GM10248 (cell line): ENCODE data around the gene HDAC4.

Experiments
- CTCF ChIA-PET: fragments of 300-600 bp; sonication (Branson Sonifier 250); formaldehyde crosslinking; extraction: SDS; loops from one replicate; lab custom pipeline; 2021; ENCODE audit warnings: antibody characterized with exemption; lab: Yijun Ruan, JAX
- POLR2A ChIA-PET: fragments of 350-650 bp; sonication (Branson Sonifier 250); formaldehyde crosslinking; extraction: SDS; loops from one replicate; lab custom pipeline; 2020; ENCODE audit warnings: antibody characterized with exemption; lab: Yijun Ruan, JAX
- DNase-seq: peaks from one replicate; pipeline ENCODE4 v3.0.0; 2012; ENCODE audit errors: extremely low spot score
- TF ChIP-seq, protein P1 (sequence below): IDR thresholded peaks from 2 replicates; pipeline ENCODE4 v1.5.1; 2012; ENCODE audit warnings: mild to moderate bottlenecking, low read depth; ENCODE audit errors: extremely low read depth, missing control alignments, control extremely low read depth

The HDAC4 gene

DNA sequence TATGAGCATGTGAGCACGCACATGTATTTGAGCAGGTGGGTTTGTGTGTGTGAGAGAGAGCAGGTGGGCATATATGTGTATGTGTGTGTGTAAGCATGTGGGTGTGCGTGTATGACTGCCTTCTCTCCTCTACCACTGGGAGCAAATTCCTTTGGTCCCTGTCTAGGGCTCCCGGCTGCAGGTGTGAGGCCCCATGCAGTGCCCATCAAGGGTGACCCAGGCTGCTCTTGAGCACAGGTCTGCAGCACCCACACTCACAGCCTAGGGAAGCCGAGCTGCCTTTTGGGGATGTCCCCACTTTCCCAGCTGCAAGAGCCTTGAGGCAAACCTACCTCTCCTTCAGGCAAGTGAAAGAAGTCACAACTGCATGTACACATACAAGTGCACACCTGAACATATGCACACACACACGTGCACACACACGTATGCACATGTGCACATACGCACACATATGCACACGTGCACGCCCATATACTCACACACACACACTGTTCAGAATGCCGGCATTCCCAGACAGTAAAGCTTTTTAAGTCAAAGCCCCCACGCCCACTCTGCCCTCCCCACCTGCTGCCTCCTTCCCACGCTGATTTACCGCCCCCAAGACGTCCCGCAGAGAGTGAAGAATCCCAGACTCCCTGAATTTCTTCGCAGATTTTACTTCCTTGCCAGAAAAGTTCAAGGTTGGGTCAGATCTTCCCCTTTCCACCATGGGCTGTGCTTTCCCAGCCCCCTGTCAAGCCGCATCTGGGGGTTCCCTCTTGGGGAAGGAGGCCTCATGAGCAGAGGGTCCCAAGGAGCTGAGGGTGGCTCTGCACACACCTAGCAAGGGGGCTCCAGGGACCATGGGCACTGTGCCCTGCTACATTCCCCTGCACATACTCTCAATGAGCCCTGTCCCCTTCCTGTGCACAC is 382.3 kb downstream of the HDAC4 start:
- no peak for DNase-seq
- ChIA-PET CTCF (no interaction called here), POLR2A (no interaction called here)
- TF ChIP-seq, protein P1, sequence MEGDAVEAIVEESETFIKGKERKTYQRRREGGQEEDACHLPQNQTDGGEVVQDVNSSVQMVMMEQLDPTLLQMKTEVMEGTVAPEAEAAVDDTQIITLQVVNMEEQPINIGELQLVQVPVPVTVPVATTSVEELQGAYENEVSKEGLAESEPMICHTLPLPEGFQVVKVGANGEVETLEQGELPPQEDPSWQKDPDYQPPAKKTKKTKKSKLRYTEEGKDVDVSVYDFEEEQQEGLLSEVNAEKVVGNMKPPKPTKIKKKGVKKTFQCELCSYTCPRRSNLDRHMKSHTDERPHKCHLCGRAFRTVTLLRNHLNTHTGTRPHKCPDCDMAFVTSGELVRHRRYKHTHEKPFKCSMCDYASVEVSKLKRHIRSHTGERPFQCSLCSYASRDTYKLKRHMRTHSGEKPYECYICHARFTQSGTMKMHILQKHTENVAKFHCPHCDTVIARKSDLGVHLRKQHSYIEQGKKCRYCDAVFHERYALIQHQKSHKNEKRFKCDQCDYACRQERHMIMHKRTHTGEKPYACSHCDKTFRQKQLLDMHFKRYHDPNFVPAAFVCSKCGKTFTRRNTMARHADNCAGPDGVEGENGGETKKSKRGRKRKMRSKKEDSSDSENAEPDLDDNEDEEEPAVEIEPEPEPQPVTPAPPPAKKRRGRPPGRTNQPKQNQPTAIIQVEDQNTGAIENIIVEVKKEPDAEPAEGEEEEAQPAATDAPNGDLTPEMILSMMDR = no peak

DNA sequence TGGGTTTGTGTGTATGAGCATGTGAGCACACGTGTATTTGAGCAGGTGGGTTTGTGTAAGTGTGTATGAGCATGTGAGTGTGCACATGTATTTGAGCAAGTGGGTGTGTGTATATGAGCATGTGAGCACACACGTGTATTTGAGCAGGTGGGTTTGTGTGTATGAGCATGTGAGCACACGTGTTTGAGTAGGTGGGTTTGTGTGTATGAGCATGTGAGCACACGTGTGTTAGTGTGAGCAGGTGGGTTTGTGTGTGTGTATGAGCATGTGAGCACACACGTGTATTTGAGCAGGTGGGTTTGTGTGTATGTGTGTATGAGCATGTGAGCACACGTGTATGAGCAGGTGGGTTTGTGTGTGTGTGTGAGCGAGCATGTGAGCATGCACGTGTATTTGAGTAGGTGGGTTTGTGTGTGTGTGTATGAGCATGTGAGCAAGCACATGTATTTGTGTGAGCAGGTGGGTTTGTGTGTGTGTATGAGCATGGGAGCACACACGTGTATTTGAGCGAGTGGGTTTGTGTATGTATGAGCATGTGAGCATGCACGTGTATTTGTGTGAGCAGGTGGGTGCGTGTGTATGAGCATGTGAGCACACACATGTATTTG is 383.2 kb downstream of the HDAC4 start:
- POLR2A ChIA-PET = no interaction called here
- DNase-seq = no peak
- CTCF ChIA-PET = no interaction called here
- TF ChIP-seq, protein P1 = no peak

DNA sequence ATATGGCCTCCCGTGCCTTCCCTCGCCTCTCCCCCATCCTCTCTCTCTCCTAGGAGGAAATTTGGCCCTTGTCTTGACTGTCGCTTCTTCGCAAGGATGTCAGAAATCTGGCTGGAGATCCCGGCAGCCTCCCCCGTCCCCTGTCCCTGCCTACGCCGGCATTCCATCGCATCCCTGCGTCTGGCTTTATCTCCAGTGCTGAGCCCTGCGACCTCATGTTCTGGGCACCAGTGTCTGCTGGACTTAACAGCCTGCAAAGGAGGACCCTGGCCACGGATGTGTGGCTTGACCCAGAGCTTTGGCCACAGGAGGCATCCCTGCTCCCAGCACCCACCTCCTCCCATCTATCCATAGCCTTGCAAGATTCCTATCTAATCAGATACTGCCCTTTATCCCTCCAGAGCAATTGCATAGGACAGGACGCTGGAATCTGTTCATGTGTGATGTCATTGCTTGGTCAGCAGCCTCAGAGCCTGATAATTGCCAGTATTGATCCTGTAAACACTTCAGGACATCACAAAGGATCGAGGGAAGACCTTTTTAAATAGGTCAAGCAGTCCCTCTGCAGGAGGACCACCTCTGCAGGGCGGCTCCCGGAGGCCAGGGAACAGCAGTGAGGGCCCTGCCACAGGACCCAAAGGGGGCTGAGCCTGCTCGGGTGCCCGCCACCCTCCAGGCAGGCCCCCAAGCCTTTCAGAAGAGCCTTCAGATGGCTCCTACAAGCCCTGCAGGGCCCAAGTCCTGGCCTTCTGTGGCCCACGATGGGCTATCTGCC is 384.7 kb downstream of the HDAC4 start:
- ChIA-PET POLR2A (no interaction called here), CTCF (no interaction called here)
- DNase-seq = no peak
- TF ChIP-seq, protein P1 = no peak

DNA sequence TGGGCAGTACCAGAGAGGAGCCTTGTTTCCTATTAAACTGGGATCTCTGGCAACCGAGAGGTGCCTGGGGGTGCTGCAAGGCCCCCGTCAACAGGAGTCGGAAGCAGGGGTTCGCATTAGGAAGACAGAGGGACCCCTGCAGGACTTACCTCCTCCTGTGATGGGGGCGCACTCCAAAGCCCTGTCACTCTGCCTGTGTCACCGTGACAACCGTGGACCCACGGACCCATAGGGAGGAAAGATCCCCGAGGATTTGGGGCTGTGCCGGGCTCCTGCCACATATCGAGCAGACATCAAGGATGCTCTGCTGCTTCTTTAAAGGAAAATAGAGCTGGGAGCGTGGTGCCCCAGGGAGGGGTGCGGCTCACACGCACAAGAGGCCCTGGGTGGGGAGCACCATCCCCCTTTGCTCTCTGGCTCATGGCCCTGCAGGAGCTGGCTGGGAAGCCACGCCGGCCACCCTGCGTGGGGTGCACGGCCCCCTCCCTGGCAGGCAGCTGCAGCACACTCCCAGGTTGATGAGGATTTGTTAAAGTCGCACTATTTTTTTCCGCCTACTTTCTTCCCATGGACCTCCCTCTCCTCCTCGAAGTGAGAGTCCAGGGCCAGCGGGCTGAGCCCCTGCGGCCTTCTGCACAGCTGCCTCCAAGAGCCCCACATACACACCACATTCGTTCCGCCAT is 385.5 kb downstream of the HDAC4 start:
- POLR2A ChIA-PET = no interaction called here

DNA sequence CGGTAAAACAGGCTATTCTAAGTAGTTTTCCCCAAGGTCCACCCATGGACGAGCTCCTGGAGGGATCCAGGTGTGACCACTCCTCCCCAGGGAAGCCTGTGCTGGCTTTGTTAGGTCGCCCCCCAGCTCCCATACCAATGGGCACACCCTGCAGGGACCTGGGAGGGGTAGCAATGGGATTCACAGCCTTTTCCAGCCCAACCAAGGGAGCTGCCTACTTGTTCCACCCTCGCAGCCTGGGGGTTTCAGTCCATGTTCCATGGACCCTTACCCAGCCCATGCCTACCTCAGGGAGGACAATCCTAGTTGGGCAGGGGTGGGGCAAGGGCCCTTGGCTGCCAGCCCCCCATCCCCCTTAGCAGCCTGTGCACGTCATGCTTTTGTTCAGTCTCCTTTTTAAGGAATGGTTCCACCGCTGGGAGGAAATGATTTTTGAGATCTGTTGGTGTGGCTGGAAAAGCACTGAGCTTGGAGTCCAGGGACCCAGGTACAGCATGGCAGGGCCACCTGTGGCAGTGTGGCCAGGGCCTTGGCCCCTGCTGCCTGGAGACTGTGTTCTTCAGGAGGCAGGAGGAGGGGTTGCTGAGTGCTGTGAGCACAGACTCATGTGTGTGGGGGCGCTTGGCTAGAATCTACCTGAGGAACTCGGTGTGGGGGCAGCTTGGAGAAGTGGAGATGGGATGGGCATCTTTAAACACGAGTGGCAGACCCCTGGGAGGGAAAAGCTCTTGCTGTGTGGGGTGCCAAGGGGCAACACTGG is 386.2 kb downstream of the HDAC4 start:
- TF ChIP-seq, protein P1 = no peak
- ChIA-PET POLR2A (no interaction called here), CTCF (interaction anchor here (1.2 kb wide), 1 partner anchor 8 kb away, joined by 4 read pairs; no protein-coding TSS in a partner anchor)
- DNase-seq = no peak

More for the DNA sequence above, 385.5 kb downstream of the HDAC4 start:
- no peak for DNase-seq
- CTCF ChIA-PET = no interaction called here
- TF ChIP-seq, protein P1 = no peak
